ENCODE measurements around the gene TOR1AIP1.
"Not testable (repeated sequence)": the region's sequence is repeated elsewhere in the genome, so short reads cannot be mapped to it uniquely, and the experiment has no call there.

Gene TOR1AIP1

GRCh38 chr1:179882253-179883039 is at the start of gene TOR1AIP1:
Gene TOR1AIP1, plus strand, starts transcription at chr1:179882285. Its CDS starts 218 bp downstream, at chr1:179882503.
- DNase-seq (ENCODE audit: low spot score) = peak; percentile 98

GRCh38 chr1:179836686-179837445 is 45.2 kb upstream of the TOR1AIP1 start:
- DNase-seq (ENCODE audit: low spot score) = not testable (repeated sequence)

GRCh38 chr1:179840107-179840506 is 42.0 kb upstream of the TOR1AIP1 start:
- no peak for DNase-seq (ENCODE audit: low spot score)

- DNase-seq (ENCODE audit: low spot score) = no peak
These were observed 33.9 kb upstream of the TOR1AIP1 start for GRCh38 chr1:179848233-179848632.

GRCh38 chr1:179853102-179853501 is 29.0 kb upstream of the TOR1AIP1 start:
- DNase-seq (ENCODE audit: low spot score) = no peak

GRCh38 chr1:179855831-179856230 is 26.3 kb upstream of the TOR1AIP1 start:
- not testable (repeated sequence) for DNase-seq (ENCODE audit: low spot score)

GRCh38 chr1:179856296-179856695 is 25.8 kb upstream of the TOR1AIP1 start:
- no peak for DNase-seq (ENCODE audit: low spot score)

GRCh38 chr1:179857009-179857408 is 25.1 kb upstream of the TOR1AIP1 start:
- no peak for DNase-seq (ENCODE audit: low spot score)

GRCh38 chr1:179860652-179861051 is 21.4 kb upstream of the TOR1AIP1 start:
- DNase-seq (ENCODE audit: low spot score) = no peak

- DNase-seq (ENCODE audit: low spot score) = no peak
These were observed 16.7 kb upstream of the TOR1AIP1 start for GRCh38 chr1:179865377-179865776.

- no peak for DNase-seq (ENCODE audit: low spot score)
These were observed 15.5 kb upstream of the TOR1AIP1 start for GRCh38 chr1:179866616-179867015.

GRCh38 chr1:179867493-179868330 is 14.4 kb upstream of the TOR1AIP1 start:
- DNase-seq (ENCODE audit: low spot score) = peak; percentile 53

GRCh38 chr1:179870870-179871269 is 11.2 kb upstream of the TOR1AIP1 start:
- no peak for DNase-seq (ENCODE audit: low spot score)

- no peak for DNase-seq (ENCODE audit: low spot score)
These were observed 10.1 kb upstream of the TOR1AIP1 start for GRCh38 chr1:179871940-179872339.

GRCh38 chr1:179872558-179872957 is 9.5 kb upstream of the TOR1AIP1 start:
- DNase-seq (ENCODE audit: low spot score) = no peak

GRCh38 chr1:179873438-179873851 is 8.6 kb upstream of the TOR1AIP1 start:
- DNase-seq (ENCODE audit: low spot score) = no peak

GRCh38 chr1:179875596-179876299 is 6.3 kb upstream of the TOR1AIP1 start:
- DNase-seq (ENCODE audit: low spot score) = no peak

- DNase-seq (ENCODE audit: low spot score) = no peak
These were observed 5.8 kb upstream of the TOR1AIP1 start for GRCh38 chr1:179876300-179876715.

GRCh38 chr1:179877586-179878265 is 4.4 kb upstream of the TOR1AIP1 start, which contains the start of gene TOR1AIP2:
Gene TOR1AIP2, minus strand, starts transcription at chr1:179877803. Its CDS starts 25,138 bp downstream, at chr1:179852665.
- DNase-seq (ENCODE audit: low spot score) = peak; percentile 83

GRCh38 chr1:179879797-179880196 is 2.3 kb upstream of the TOR1AIP1 start:
- no peak for DNase-seq (ENCODE audit: low spot score)
